Chondrocyte (in vitro differentiated cells): ENCODE results near the gene ATP5MC2. TPM values are rescaled to one million over a fixed set of nuclear protein-coding genes. Genes with fewer than 3 reads are reported as not detected.

Source experiments
- DNase-seq: peaks from one replicate; pipeline ENCODE4 v3.0.0; 2021; ENCODE audit warnings: mixed read lengths, low spot score
- H3K27ac Mint-ChIP-seq: one replicate; pipeline ENCODE4 v1.8.0; 2021; ENCODE audit warnings: mild to moderate bottlenecking, moderate library complexity, mixed read lengths; ENCODE audit not compliant: unreplicated experiment
- H3K27me3 Mint-ChIP-seq: 2 replicates; pipeline ENCODE4 v1.8.0; 2021; ENCODE audit warnings: low read depth, mixed read lengths
- H3K36me3 Mint-ChIP-seq: 2 replicates; pipeline ENCODE4 v1.8.0; 2021; ENCODE audit warnings: low read depth, mixed read lengths
- H3K4me1 Mint-ChIP-seq: 2 replicates; pipeline ENCODE4 v1.8.0; 2021; ENCODE audit warnings: low read depth, mild to moderate bottlenecking, mixed read lengths
- H3K4me3 Mint-ChIP-seq: one replicate; pipeline ENCODE4 v1.8.0; 2021; ENCODE audit warnings: mild to moderate bottlenecking, moderate library complexity, mixed read lengths; ENCODE audit not compliant: unreplicated experiment
- H3K9me3 Mint-ChIP-seq: 2 replicates; pipeline ENCODE4 v1.8.0; 2021; ENCODE audit warnings: low read depth, mixed read lengths
- total RNA-seq: library from RNA; stranded (reverse); gene quantifications from 3 replicates; pipeline ENCODE4 v1.2.1, GENCODE V29; 2021
- TF ChIP-seq, protein P1 (sequence below): fragments of 200-600 bp; sonication (generic); IDR thresholded peaks from 2 replicates; pipeline ENCODE4 v1.5.0; 2021; ENCODE audit warnings: antibody characterized with exemption, mild to moderate bottlenecking, moderate library complexity

The ATP5MC2 gene
- total RNA-seq, 1 donor from 2014 or later: 203 TPM

DNA sequence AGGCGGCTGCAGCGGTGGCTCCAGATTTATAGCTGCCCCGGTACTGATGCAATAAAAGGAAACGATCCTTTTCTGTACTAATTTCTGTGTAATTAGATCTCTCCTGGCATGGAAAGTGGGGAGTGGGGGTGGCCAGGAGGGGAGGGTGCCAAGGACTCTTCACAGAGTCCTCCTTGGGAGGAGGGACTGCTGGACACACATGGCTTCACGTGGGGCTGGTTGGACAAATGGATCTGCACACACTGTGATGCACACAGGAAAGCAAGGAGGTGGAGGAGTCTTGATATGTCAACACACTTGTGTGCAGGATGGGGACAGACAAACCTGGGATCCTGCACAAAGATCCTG lies 23.8 kb upstream of the ATP5MC2 start:
- Mint-ChIP-seq H3K4me3 (no peak overlapping the region), H3K27ac (no peak overlapping the region), H3K27me3 (peaks cover 70% of the 10 kb centered on the region), H3K4me1 (peaks cover 20% of the 10 kb centered on the region), H3K36me3 (no peaks in the 10 kb centered on the region), H3K9me3 (no peaks in the 10 kb centered on the region)
- DNase-seq: no peak
- TF ChIP-seq, protein P1, sequence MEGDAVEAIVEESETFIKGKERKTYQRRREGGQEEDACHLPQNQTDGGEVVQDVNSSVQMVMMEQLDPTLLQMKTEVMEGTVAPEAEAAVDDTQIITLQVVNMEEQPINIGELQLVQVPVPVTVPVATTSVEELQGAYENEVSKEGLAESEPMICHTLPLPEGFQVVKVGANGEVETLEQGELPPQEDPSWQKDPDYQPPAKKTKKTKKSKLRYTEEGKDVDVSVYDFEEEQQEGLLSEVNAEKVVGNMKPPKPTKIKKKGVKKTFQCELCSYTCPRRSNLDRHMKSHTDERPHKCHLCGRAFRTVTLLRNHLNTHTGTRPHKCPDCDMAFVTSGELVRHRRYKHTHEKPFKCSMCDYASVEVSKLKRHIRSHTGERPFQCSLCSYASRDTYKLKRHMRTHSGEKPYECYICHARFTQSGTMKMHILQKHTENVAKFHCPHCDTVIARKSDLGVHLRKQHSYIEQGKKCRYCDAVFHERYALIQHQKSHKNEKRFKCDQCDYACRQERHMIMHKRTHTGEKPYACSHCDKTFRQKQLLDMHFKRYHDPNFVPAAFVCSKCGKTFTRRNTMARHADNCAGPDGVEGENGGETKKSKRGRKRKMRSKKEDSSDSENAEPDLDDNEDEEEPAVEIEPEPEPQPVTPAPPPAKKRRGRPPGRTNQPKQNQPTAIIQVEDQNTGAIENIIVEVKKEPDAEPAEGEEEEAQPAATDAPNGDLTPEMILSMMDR: no peak

DNA sequence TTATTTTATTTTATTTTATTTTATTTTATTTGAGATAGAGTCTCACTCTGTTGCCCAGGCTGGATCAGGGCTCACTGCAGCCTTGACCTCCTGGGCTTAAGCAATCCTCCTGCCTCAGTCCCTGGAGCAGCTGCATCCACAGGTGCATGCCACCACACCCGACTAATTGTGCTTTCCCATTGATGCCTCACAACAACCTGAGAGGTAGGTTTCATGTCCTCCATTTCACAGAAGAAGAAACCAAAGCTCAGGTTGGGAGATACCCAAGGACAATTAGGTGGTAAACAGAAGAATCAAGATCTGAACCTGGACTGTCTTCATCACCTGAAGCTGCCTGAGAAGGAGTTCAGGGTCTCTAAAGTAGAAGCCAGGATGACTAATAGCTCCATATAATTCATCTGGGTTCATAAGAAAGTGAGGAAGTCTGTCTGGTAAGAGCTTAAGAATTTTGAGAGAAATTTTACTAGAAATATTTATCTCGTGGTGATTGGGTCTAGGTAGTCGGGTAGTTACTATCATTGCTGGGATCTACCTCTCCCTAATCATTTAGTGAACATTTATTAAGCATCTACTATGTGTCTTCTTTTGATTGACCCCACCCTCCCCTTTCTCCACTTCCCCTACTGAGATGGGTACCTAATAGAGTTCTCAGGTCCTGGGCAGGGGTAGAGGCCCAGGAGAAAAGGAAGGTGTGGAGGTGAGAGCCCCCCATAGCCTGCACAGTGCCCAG lies 23.2 kb upstream of the ATP5MC2 start:
- peaks cover 71% of the 10 kb centered on the region for H3K27me3 Mint-ChIP-seq
- H3K4me1 Mint-ChIP-seq: peaks cover 20% of the 10 kb centered on the region
- H3K4me3 Mint-ChIP-seq: no peak overlapping the region
- no peaks in the 10 kb centered on the region for H3K36me3 Mint-ChIP-seq
- no peak for DNase-seq
- H3K27ac Mint-ChIP-seq: no peak overlapping the region
- no peaks in the 10 kb centered on the region for H3K9me3 Mint-ChIP-seq
- TF ChIP-seq, protein P1: no peak

DNA sequence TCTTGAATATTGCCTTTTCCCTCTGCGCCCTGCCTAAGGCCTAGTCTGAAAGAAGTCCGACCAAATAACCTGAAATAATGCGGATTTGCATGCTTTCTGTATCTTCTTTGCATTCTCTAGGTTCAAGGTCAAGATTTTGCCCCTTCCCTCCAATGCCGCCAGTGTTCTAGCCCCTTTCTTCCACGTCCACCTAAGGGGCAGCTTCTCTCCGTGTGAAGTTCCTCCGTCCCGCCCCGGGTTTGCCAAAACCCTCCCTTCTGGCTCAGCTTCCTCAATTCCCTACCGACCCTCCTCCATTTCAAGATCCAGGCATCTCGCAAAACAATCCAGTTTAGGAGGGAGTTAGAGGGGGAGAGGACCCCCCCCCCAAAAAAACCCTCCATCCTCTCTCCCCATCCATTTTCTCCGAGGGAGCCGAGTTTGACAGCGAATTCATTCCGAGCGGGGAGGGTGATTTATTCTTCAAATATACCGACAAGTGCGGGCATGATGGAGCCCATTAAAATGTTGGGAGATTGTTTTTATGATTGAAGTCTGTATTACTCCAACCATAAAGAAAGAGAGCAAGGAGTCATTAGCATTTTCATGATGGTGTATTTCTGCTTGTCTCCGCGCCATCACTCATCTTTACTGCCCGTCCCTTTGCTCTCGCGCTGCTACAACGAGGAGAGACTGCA lies 20.9 kb upstream of the ATP5MC2 start:
- H3K27me3 Mint-ChIP-seq: peaks cover 59% of the 10 kb centered on the region
- no peak overlapping the region for H3K27ac Mint-ChIP-seq
- peaks cover 20% of the 10 kb centered on the region for H3K4me1 Mint-ChIP-seq
- TF ChIP-seq, protein P1: no peak
- H3K36me3 Mint-ChIP-seq: no peaks in the 10 kb centered on the region
- no peak for DNase-seq
- no peaks in the 10 kb centered on the region for H3K9me3 Mint-ChIP-seq
- peak overlapping the region; percentile 33 for H3K4me3 Mint-ChIP-seq

DNA sequence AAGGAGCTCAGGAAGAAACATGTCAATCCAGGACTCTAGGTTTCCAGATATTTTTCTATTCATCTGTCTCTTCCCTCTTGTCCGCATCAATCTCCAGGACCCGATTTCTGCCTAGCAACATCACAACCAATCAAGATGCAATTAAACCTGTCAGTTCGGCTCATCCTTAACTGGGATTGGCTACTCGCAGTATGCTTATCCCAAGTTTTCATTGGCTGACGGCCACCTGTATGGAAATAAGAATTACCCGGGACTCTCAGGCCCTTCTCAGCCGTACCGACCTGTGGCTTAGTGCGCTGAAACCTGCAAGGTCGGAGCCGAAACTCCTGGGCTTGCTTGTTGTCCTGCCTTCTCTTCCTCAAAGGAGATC lies 20.4 kb upstream of the ATP5MC2 start:
- Mint-ChIP-seq H3K4me1 (peaks cover 20% of the 10 kb centered on the region), H3K36me3 (no peaks in the 10 kb centered on the region), H3K9me3 (no peaks in the 10 kb centered on the region), H3K27ac (no peak overlapping the region), H3K27me3 (peaks cover 55% of the 10 kb centered on the region), H3K4me3 (peak overlapping the region; percentile 33)
- no peak for DNase-seq
- TF ChIP-seq, protein P1: no peak

DNA sequence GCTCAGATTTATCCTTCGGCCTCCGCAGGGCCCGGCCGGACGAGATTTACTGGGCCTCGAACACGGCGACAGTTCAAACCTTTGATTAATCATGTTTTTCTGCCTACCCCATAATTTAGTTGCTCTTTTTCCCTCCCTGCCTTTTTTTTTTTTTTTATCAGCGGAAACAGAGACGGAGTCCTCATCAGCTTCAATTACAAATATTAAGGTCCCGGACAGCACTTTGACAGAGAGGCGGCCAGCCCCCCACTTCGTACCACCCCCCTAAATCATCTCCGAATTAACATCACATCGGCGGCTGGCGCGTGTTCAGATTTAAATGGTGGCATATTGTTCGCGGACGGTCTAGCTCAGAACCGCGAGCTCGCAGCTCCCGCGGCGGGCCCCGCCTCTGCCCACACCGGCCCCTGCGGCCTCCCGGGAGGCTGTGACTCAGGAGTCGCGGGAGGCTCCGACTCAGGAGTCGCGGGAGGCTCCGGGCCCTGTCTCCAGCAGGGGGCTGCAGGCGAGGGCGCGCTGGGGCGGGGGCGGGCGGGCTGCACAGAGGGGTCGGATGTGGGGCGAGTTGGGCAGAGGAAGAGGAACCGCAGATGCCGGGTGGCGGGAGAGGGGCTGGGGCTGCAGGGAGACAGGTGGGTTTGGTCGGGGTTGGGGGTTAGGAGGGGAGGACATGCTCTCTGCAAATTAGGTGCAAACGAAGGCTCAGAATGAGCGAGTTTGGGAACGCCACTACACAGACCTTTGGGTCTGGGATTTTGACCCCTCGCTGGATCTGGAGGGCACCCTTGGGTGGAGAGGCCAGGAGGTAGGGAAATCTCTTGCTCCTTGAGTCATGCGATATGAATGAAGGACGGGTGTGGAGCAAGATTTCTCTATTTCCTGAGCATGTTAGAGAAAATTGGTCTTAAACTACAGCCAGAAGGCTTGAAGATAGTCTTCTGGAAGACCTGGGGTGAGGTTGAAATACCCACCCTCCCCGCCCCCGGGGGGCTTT lies 19.6 kb upstream of the ATP5MC2 start:
- no peaks in the 10 kb centered on the region for H3K9me3 Mint-ChIP-seq
- H3K27me3 Mint-ChIP-seq: peaks cover 54% of the 10 kb centered on the region
- H3K27ac Mint-ChIP-seq: peak overlapping the region; percentile 45
- TF ChIP-seq, protein P1: peak; percentile 70
- DNase-seq: no peak
- no peaks in the 10 kb centered on the region for H3K36me3 Mint-ChIP-seq
- peak overlapping the region; percentile 68 for H3K4me3 Mint-ChIP-seq
- peaks cover 20% of the 10 kb centered on the region for H3K4me1 Mint-ChIP-seq
